HL-60 (cell line): ENCODE measurements around the gene HYCC2.
"Not testable (repeated sequence)": the region's sequence is repeated elsewhere in the genome, so short reads cannot be mapped to it uniquely, and the experiment has no call there.

Experiments used
- CTCF ChIP-seq: IDR thresholded peaks from one replicate; pipeline ENCODE4 v1.5.1; 2011; ENCODE audit warnings: low read length, control low read depth, inconsistent platforms; ENCODE audit not compliant: insufficient read depth
- POLR2AphosphoS5 ChIP-seq: IDR thresholded peaks from 2 replicates; pipeline ENCODE4 v1.6.1; 2012; ENCODE audit warnings: low read depth
- REST ChIP-seq: IDR thresholded peaks from 2 replicates; pipeline ENCODE4 v1.6.1; 2012; ENCODE audit warnings: low read depth; ENCODE audit not compliant: insufficient replicate concordance

- TF ChIP-seq CTCF, REST, POLR2AphosphoS5: not testable (repeated sequence)
Measured at GRCh38 chr2:201043050-201043449, 28.4 kb downstream of the HYCC2 start.
